GM19372 (cell line): ENCODE results near the gene NIP7.

Experiments
- ATAC-seq: cut with Tn5 transposase; IDR thresholded peaks from one replicate; pipeline ENCODE4 v1.9.1; 2021; ENCODE audit warnings: mild to moderate bottlenecking, low read depth, moderate library complexity; ENCODE audit not compliant: unreplicated experiment

Gene NIP7

DNA sequence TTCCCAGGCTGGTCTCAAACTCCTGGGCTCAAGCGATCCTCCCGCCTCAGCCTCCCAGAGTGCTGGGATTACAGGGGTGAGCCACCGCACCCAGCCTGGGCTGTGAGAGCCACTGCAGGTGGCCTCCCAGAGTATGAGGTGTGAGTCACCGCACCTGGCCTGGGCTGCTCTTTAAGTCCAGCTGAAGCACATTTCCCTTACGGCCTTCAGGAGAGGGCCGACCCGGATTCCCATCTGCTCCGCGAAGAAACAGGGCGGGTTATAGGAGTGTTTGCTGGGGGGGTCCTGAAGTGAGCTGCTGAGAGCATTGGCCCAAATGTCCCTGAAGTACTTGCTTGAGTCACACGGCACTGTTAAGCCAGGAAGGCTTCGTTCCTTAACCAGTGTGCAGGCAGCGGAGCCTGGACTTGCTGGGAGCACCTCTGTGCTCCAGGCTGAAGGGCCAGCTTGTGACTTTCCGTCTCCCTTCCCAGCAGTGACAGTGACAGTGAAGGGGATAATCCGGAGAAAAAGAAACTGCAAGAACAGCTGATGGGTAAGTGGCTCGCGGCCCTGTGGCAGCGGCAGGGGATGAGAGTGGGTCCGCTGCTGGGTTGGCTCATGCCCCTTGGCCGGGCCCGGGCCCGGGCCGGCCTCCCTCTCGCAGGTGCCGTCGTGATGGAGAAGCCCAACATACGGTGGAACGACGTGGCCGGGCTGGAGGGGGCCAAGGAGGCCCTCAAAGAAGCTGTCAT lies 21.2 kb upstream of the NIP7 start:
- ATAC-seq, result no peak

GRCh38 chr16:69318911-69319289 lies 20.7 kb upstream of the NIP7 start:
- ATAC-seq, result no peak

- no peak for ATAC-seq
These were observed 20.2 kb upstream of the NIP7 start for GRCh38 chr16:69319381-69319780.

DNA sequence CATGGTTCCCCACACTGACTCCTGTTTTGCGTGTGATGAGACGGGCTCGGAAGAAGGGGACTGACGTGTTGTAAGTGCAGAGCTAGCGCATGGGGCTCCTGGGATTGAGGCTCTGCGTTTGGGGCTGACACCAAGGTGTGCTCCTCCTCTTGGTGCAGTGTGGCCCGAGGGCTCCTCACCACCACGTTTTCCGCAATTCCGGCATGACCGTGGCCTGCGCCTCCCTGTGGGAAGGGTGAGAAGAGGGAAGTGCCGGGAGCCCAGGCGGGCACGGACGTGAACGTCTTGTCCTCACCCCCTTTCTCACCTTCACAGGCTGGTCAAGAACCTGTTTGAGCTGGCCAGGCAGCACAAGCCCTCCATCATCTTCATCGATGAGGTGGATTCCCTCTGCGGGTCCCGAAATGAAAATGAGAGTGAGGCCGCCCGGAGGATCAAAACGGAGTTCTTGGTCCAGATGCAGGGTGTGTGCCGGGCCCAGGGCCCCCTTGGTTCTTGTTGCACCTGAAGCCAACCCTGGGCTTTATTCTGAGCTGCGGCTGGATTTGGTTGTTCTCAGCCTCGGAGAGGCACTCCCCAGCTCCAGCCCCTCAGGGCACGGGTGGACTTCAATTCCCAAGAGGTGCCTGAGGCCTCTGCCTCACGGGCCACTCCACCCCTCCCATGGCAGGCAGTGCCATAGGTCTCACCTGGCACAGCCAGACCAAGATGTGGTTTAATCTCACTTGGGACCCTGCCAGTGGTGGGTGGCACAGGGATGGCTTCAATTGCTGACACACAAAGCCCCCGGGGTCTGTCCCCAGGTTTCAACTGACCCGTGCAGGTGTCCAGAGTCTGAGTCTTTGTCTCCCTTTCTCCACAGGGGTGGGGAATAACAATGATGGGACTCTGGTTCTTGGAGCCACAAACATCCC lies 19.5 kb upstream of the NIP7 start:
- ATAC-seq, result no peak

DNA sequence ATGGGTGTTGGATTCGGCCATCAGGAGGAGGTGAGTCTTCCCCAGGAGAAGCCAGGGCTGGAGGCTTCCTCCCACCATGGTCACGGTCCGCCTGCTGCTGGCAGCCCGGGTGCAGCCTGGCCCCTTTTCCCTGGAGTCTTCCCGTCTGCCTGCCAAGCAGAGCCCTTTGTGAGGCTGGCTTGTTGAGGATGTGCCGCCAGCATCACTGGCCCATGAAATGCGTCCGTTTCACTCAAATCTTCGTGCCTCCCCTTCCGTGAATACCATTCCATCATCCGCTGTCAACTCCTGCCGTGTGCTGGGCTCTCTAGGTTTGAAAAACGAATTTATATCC lies 18.9 kb upstream of the NIP7 start:
- no peak for ATAC-seq

GRCh38 chr16:69321080-69321479 lies 18.5 kb upstream of the NIP7 start:
- no peak for ATAC-seq

GRCh38 chr16:69322343-69322742 lies 17.2 kb upstream of the NIP7 start:
- no peak for ATAC-seq

DNA sequence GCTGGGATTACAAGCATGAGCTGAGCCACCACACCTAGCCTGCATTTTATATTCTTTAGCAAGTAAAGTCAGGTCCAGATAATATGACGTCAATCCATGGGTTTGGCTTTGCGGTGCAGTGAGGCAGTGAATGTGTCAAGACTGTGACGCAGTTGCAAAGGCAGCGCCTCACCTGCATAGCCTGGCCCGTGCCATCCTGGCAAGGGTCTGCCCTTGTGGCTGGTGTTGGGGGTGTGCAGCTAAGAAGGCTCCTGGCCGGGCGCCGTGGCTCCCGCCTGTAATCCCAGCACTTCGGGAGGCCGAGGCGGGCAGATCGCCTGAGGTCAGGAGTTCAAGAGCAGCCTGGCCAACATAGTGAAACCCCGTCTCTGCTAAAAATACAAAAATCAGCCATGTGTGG lies 16.2 kb upstream of the NIP7 start:
- ATAC-seq, result no peak

DNA sequence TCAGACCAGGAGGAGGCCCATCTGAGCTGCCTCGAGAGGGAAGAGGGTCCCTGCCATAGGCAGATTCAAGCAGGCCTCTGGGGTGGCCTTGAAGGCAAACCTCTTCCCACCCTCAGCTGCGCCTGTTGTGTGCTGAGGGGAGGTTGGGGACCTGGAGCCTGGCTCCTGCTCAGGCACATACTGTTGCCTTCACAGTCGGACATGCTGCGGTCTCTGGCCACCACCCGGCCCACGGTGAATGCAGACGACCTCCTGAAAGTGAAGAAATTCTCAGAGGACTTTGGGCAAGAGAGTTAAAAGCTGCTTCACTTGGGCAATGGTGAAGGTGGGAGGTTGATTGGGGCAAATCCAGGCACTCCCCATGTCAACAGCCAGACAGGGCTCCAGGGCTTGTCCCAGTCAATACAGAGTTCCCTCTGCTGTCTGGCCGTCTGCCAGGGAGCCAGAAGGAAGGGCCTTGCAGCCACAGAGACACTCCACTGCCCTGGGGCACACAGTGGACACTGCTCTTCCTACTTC lies 15.5 kb upstream of the NIP7 start:
- no peak for ATAC-seq

DNA sequence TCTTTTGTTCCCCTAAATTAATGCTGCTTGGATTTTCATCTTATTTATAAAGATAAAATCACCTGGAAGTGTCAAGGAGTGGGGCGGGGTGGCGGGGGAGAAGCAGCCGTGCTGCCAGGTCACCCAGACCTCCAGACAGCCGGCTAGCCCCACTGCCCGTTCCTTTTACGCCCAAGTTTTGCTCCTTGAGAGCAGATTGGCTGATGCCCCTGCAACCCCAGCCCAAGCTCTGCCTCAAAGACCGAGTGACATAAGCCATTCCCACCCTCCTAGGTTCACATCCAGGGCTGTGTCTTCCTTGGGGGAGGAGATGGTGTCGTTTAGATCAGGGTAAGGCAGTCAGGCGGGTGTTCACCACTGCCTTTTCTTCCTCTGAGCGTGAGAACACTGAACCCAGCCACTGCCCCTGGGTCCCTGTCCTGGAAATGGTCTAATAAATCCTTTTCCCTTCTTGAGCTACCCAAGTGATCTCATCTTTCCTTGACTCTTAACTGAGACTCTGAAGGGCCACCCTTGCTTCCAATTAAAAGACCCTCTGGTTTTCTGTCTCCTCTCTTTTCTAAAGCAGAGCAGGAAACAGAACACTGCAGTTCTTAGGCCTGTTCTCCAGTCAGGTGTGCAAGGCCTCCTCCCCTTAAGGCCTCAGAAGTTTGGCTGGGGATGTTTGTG lies 14.9 kb upstream of the NIP7 start:
- no peak for ATAC-seq

GRCh38 chr16:69325784-69326171 lies 13.8 kb upstream of the NIP7 start:
- ATAC-seq, result no peak

DNA sequence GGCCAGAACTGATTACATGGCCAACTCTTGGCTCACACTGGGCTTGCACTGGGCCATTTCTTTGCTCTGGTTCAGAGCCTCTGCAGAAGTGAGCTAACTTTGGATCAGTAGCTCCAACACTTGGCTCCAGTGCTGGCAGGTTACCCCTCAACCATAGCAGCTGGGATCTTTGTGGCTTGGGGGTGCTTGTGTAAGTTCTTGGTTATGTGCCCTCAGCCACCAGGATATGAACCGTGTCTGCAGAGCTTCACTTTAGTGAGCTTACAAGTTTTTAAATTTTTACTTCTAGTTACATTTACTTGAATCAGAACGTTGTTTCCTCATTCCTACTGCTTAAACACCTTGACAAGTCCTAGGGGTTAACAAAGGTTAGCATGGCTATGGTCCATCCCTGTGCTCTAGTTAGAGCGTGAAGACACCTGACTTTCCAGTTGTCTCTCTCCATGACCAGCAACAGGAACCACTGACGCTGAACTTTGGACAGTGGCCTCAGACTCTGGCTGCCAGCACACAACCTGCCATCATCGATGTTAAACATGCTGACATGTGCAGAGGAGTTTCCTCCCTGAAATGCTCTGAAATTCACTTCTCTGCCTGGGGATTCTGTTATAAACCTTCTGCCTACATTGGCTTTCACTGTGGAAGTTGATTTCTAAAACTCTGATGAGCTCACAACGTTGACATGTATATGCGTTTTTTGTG lies 13.2 kb upstream of the NIP7 start:
- no peak for ATAC-seq

DNA sequence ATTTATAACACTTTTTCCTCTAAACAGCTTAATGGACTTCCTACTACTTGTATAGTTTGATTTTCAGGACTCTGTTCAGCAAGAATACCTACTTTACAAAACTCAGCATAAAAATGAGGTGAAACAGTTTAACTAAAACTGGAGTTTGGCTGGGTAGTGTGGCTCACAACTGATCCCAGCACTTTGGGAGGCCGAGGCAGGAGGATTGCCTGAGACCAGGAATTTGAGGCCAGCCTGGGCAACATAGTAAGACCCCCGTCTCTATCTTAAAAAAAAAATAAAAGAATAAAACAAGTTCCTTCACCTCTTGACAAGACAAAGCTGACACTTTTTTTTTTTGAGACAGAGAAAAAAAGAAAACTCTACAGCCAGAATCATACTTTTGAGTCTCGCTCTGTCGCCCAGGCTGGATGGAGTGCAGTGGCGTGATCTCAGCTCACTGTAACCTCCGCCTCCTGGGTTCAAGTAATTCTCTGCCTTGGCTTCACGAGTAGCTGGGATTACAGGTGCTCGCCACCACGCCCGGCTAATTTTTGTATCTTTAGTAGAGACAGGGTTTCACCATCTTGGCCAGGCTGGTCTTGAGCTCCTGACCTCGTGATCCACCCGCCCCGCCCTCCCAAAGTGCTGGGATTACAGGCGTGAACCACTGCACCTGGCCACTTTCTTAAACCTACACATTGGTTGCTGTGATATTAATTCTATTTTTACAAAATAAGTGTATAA lies 11.8 kb upstream of the NIP7 start:
- no peak for ATAC-seq

GRCh38 chr16:69328854-69329316 lies 10.7 kb upstream of the NIP7 start:
- ATAC-seq, result no peak

- ATAC-seq, result peak; percentile 36
These were observed 9.9 kb upstream of the NIP7 start for GRCh38 chr16:69329369-69330285.

- ATAC-seq, result peak; percentile 90
These were observed 9.1 kb upstream of the NIP7 start, which contains the start of gene PDF for GRCh38 chr16:69330286-69331109. TSS of gene PDF (minus strand) at chr16:69330588. CDS start at chr16:69330570, 18 bp downstream.

DNA sequence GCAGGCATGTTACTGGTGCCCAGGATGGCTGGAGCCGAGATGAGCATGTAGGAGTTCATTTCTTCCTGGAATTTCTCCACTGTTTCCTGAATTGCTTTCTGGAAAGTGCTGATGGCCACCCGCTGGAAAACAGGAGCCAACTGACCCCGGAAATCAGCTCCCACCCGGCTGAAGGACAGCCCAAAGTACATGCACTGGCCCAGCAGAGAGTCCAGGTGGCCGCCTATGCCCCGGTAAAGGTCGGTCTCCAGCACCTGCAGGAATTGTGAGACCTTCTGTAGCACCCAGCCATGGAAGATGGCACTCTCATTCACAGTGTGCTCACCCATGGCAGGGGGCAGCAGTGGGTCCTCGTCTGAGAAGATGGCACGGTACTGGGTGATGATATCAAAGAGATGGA lies 4.9 kb upstream of the NIP7 start:
- ATAC-seq, result no peak
